ENCODE data around the gene AIPL1.

GRCh38 chr17:6461246-6461645, 26.3 kb upstream of the AIPL1 start:
- TF ChIP-seq, protein P1, sequence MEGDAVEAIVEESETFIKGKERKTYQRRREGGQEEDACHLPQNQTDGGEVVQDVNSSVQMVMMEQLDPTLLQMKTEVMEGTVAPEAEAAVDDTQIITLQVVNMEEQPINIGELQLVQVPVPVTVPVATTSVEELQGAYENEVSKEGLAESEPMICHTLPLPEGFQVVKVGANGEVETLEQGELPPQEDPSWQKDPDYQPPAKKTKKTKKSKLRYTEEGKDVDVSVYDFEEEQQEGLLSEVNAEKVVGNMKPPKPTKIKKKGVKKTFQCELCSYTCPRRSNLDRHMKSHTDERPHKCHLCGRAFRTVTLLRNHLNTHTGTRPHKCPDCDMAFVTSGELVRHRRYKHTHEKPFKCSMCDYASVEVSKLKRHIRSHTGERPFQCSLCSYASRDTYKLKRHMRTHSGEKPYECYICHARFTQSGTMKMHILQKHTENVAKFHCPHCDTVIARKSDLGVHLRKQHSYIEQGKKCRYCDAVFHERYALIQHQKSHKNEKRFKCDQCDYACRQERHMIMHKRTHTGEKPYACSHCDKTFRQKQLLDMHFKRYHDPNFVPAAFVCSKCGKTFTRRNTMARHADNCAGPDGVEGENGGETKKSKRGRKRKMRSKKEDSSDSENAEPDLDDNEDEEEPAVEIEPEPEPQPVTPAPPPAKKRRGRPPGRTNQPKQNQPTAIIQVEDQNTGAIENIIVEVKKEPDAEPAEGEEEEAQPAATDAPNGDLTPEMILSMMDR (IDR thresholded peaks at IDR 0.05) = no peak
- no peak for TF ChIP-seq POLR2A (IDR thresholded peaks at IDR 0.05)
- TF ChIP-seq EP300 (IDR thresholded peaks at IDR 0.05) = no peak
